HEK293T (cell line): ENCODE measurements around the gene SYT17.

Source experiments
- CTCF ChIA-PET: fragments of 350-600 bp; formaldehyde crosslinking; extraction: SDS; loops from one replicate; lab custom pipeline; 2021; ENCODE audit warnings: antibody characterized with exemption, inconsistent platforms; lab: Yijun Ruan, JAX
- POLR2A ChIA-PET: fragments of 350-600 bp; formaldehyde crosslinking; extraction: SDS; loops from one replicate; lab custom pipeline; 2020; ENCODE audit warnings: antibody characterized with exemption, inconsistent platforms; lab: Yijun Ruan, JAX
- DNase-seq: peaks from one replicate; pipeline ENCODE4 v3.0.0; 2012; ENCODE audit warnings: mixed read lengths; ENCODE audit errors: extremely low spot score
- ARNT ChIP-seq: fragments of 450-650 bp; IDR thresholded peaks from 2 replicates; pipeline ENCODE4 v1.6.1; 2017; ENCODE audit warnings: mild to moderate bottlenecking
- BHLHE40 ChIP-seq: fragments of 450-650 bp; IDR thresholded peaks from 2 replicates; pipeline ENCODE4 v1.6.1; 2016; ENCODE audit warnings: mild to moderate bottlenecking, moderate library complexity, borderline replicate concordance
- CTBP1 ChIP-seq: fragments of 450-650 bp; IDR thresholded peaks from 2 replicates; pipeline ENCODE4 v1.6.1; 2016; ENCODE audit warnings: borderline replicate concordance
- ELF4 ChIP-seq: fragments of 450-650 bp; IDR thresholded peaks from 2 replicates; pipeline ENCODE4 v1.6.1; 2017; ENCODE audit warnings: antibody characterized with exemption
- FOXA1 ChIP-seq: fragments of 450-650 bp; IDR thresholded peaks from 2 replicates; pipeline ENCODE4 v1.6.1; 2016; ENCODE audit warnings: mild to moderate bottlenecking
- FOXK2 ChIP-seq: fragments of 450-650 bp; IDR thresholded peaks from 2 replicates; pipeline ENCODE4 v1.6.1; 2016; ENCODE audit warnings: mild to moderate bottlenecking
- FOXM1 ChIP-seq: fragments of 450-650 bp; IDR thresholded peaks from 2 replicates; pipeline ENCODE4 v1.6.1; 2017; ENCODE audit warnings: mild to moderate bottlenecking, borderline replicate concordance
- HDGF ChIP-seq: fragments of 450-650 bp; IDR thresholded peaks from 2 replicates; pipeline ENCODE4 v1.6.1; 2017; ENCODE audit warnings: antibody characterized with exemption, borderline replicate concordance
- L3MBTL2 ChIP-seq: fragments of 450-650 bp; conservative IDR thresholded peaks from 2 replicates; pipeline ENCODE4 v1.6.1; 2016; ENCODE audit warnings: mild to moderate bottlenecking
- LEF1 ChIP-seq: fragments of 450-650 bp; IDR thresholded peaks from 2 replicates; pipeline ENCODE4 v1.6.1; 2017; ENCODE audit warnings: mild to moderate bottlenecking, borderline replicate concordance
- NFRKB ChIP-seq: fragments of 450-650 bp; IDR thresholded peaks from 2 replicates; pipeline ENCODE4 v1.6.1; 2016; ENCODE audit warnings: mild to moderate bottlenecking, moderate library complexity
- SP1 ChIP-seq: fragments of 450-650 bp; IDR thresholded peaks from 2 replicates; pipeline ENCODE4 v1.6.1; 2017
- SUZ12 ChIP-seq: fragments of 450-650 bp; IDR thresholded peaks from 2 replicates; pipeline ENCODE4 v1.6.1; 2016; ENCODE audit warnings: mild to moderate bottlenecking
- TARDBP ChIP-seq: fragments of 450-650 bp; IDR thresholded peaks from 2 replicates; pipeline ENCODE4 v1.6.1; 2016
- ZNF384 ChIP-seq: fragments of 450-650 bp; IDR thresholded peaks from 2 replicates; pipeline ENCODE4 v1.6.1; 2016
- TF ChIP-seq, protein P1 (sequence below): fragments of 450-650 bp; IDR thresholded peaks from 2 replicates; pipeline ENCODE4 v1.6.1; 2016

Gene SYT17

DNA sequence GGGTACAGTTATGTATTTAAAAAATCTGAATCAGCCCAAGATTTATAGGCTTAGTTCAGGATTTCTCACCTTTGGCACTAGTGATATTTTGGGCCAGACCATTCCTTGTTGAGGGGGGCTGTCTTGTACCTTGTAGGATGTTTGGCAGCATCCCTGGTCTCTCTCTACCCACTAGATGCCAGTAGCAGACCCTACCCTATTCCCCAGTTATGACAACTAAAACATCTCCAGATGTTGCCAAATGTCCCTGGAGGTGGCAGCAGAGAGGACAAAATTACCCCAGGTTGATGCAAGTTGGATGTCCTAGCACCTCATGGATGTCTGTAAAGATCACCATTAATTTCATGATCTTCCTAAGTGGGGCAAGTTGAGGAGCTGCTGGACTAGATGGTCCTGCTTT is 45.8 kb downstream of the SYT17 start:
- DNase-seq, result no peak
- POLR2A ChIA-PET, result no interaction called here
- no peak for TF ChIP-seq SP1
- no peak for TF ChIP-seq ELF4
- TF ChIP-seq LEF1, result no peak
- TF ChIP-seq, protein P1, sequence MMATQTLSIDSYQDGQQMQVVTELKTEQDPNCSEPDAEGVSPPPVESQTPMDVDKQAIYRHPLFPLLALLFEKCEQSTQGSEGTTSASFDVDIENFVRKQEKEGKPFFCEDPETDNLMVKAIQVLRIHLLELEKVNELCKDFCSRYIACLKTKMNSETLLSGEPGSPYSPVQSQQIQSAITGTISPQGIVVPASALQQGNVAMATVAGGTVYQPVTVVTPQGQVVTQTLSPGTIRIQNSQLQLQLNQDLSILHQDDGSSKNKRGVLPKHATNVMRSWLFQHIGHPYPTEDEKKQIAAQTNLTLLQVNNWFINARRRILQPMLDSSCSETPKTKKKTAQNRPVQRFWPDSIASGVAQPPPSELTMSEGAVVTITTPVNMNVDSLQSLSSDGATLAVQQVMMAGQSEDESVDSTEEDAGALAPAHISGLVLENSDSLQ, result no peak
- TF ChIP-seq NFRKB, result no peak
- TF ChIP-seq FOXK2, result no peak
- no peak for TF ChIP-seq FOXA1
- no peak for TF ChIP-seq ZNF384
- no peak for TF ChIP-seq SUZ12
- no peak for TF ChIP-seq L3MBTL2
- TF ChIP-seq CTBP1, result no peak
- no peak for TF ChIP-seq HDGF
- CTCF ChIA-PET, result no interaction called here

DNA sequence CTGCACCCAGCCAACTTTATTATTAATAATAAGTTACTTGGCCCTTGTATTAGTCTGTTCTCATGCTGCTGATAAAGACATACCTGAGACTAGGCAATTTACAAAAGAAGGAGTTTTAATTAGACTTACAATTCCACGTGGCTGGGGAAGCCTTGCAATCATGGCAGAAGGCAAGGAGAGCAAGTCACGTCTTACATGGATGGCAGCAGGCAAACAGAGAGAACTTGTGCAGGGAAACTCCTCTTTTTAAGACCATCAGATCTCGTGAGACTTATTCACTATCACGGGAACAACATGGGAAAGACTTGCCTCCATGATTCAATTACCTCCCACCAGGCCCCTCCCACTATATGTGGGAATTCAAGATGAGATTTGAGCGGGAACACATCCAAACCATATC is 47.7 kb downstream of the SYT17 start:
- POLR2A ChIA-PET, result no interaction called here
- no peak for DNase-seq
- CTCF ChIA-PET, result interaction anchor here (0.6 kb wide), 1 partner anchor 831 kb away, joined by 11 read pairs; no protein-coding TSS in a partner anchor
- TF ChIP-seq, protein P1, result no peak
- TF ChIP-seq BHLHE40, result no peak
- TF ChIP-seq LEF1, result no peak
- TF ChIP-seq ARNT, result no peak
- no peak for TF ChIP-seq HDGF
- no peak for TF ChIP-seq TARDBP
- TF ChIP-seq SP1, result no peak
- TF ChIP-seq FOXA1, result no peak
- no peak for TF ChIP-seq ZNF384
- no peak for TF ChIP-seq ELF4
- no peak for TF ChIP-seq NFRKB

- TF ChIP-seq L3MBTL2 (no peak), ZNF384 (no peak), BHLHE40 (no peak), TARDBP (no peak), ELF4 (no peak), FOXK2 (no peak), ARNT (no peak)
- POLR2A ChIA-PET, result no interaction called here
- no peak for DNase-seq
- CTCF ChIA-PET, result no interaction called here
Observed at GRCh38 chr16:19218581-19218980, 50.5 kb downstream of the SYT17 start.

DNA sequence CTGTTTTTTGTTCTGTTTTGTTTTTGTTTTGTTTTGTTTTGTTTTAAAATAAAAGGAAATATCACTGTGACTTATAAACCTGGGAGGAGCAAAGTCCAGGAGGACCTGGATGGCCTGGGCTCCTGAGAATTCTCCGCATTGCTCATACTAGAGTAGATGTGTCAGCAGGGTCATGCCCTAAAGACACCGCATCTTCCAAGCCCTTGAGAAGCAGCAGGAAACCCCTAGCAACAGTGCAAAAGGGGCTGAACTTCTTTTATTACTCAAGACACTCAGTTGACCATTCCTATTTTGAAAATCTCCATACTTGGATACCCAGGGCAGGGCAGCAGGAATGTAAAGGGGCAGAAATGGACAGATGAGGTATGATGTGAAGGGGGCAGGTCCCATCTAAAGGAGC is 51.8 kb downstream of the SYT17 start:
- CTCF ChIA-PET, result no interaction called here
- POLR2A ChIA-PET, result no interaction called here

DNA sequence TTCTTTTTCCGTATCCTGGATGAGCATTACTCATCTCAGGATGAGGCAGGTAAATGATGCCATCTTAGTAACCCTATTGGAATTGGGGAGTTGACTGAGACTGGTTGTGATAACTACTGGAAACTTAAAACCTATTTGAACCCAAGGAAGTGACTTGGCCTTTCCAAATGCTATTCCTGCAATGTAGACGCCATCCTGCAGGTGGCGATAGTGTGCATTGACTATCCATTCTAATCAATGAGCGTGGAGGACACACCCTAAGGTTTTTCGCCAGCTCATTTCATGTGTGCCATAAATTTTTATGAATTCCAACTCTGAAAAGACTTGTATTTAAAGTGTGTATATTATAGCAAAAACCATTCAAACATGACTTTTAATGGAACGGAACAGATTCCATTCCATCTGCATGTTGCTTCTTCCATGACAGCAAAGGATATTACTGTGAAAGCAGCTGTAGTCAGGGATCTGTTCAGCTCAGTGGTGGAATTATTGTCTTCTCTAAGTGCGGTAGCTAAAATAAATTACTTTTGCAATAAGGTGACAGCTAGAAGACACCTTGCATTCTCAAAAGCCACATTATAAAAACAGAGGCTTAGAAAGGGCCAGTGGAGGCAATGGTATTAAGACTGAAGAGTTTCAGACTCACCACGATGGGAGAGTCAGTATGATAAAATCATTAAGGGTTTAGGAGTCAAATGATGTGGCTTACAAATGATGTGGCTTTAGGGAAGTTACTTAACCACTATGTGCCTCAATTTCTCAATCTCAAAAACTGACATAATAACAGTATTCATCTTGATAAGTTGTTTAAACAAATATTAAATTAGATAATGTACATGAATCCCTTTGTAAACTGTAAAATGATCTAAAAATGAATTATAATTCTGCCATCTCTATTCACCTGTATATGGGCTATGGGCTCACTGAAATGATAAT is 55.5 kb downstream of the SYT17 start:
- peak; percentile 49 for DNase-seq
- CTCF ChIA-PET, result interaction anchor here (0.6 to 0.7 kb wide), 2 partner anchors 16 to 62 kb away, joined by 3 to 4 read pairs; partner anchors contain the start of gene CLEC19A
- POLR2A ChIA-PET, result no interaction called here
- TF ChIP-seq ARNT (no peak), CTBP1 (no peak), ELF4 (no peak), FOXA1 (no peak), LEF1 (no peak), FOXM1 (no peak), SUZ12 (no peak)

More for the DNA sequence above, 51.8 kb downstream of the SYT17 start:
- no peak for TF ChIP-seq ELF4
- no peak for TF ChIP-seq SP1
- no peak for TF ChIP-seq LEF1
- DNase-seq, result no peak

DNA sequence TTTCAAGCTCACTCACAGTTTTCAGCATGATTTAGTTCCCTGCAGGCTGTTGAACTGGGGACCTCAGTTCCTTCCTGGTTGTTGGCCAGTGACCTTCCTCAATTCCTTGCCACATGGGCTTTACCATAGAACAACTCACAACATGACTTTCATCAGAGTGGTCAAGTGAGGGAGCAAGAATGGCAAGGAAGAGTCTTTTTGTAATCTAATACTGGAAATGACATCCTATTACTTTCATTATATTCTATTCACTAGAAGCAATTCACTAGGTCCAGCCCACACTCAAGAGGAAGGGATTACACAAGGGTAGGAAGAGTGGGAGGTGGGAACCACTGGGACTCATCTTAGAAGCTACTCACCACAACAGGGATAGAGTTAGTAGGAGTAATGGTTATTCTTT is 57.6 kb downstream of the SYT17 start:
- DNase-seq, result no peak
- TF ChIP-seq ELF4 (no peak), ZNF384 (no peak), NFRKB (no peak)
- ChIA-PET POLR2A (no interaction called here), CTCF (no interaction called here)

GRCh38 chr16:19227643-19228042 is 59.6 kb downstream of the SYT17 start:
- DNase-seq, result no peak
- POLR2A ChIA-PET, result interaction anchor here (0.6 kb wide), 1 partner anchor 437 kb away, joined by 3 read pairs; the partner anchor contains the start of gene RPS15A
- TF ChIP-seq FOXM1, result no peak
- no peak for TF ChIP-seq ZNF384
- no peak for TF ChIP-seq HDGF
- TF ChIP-seq NFRKB, result no peak
- no peak for TF ChIP-seq FOXK2
- TF ChIP-seq TARDBP, result no peak
- no peak for TF ChIP-seq CTBP1
- TF ChIP-seq, protein P1, result no peak
- no peak for TF ChIP-seq SUZ12
- no peak for TF ChIP-seq LEF1
- no peak for TF ChIP-seq L3MBTL2
- no peak for TF ChIP-seq ELF4
- TF ChIP-seq BHLHE40, result no peak
- TF ChIP-seq ARNT, result no peak
- no peak for TF ChIP-seq SP1
- TF ChIP-seq FOXA1, result no peak
- CTCF ChIA-PET, result no interaction called here
